Measurements from ENCODE around the gene ST3GAL3.

Gene ST3GAL3

GRCh38 chr1:43932786-43933385 lies 225.6 kb downstream of the ST3GAL3 start:
- no peak for ATAC-seq (ENCODE audit: insufficient read depth, low read depth)
- TF ChIP-seq EZH2 (IDR thresholded peaks at IDR 0.05; ENCODE audit: borderline replicate concordance, low read depth, low read length, severe bottlenecking): no peak
- no peak for TF ChIP-seq CTCF (IDR thresholded peaks at IDR 0.05; ENCODE audit: borderline replicate concordance, extremely low read depth, low read length, poor library complexity, severe bottlenecking)
- Histone ChIP-seq H3K4me2 (ENCODE audit: insufficient read depth, low read length) (no peak overlapping the region), H4K20me1 (ENCODE audit: insufficient read depth, low read length) (no peaks in the 10 kb centered on the region), H3K79me2 (ENCODE audit: insufficient read depth, low read length) (no peaks in the 10 kb centered on the region), H2AFZ (ENCODE audit: low read depth, low read length) (no peak overlapping the region), H3K36me3 (ENCODE audit: insufficient read depth, low read length) (peaks cover 7% of the 10 kb centered on the region), H3K4me1 (ENCODE audit: insufficient read depth, low read length) (no peaks in the 10 kb centered on the region), H3K27me3 (ENCODE audit: insufficient read depth, low read length, poor library complexity) (no peaks in the 10 kb centered on the region), H3K9me3 (ENCODE audit: insufficient read depth, low read length, severe bottlenecking) (no peaks in the 10 kb centered on the region), H3K9ac (ENCODE audit: low read depth, low read length) (no peak overlapping the region), H3K27ac (ENCODE audit: low read length) (no peak overlapping the region), H3K4me3 (ENCODE audit: low read depth in 1 of 2, low read length in 2 of 2) (no peak overlapping the region)
- DNase-seq: no peak

GRCh38 chr1:43933386-43934100 lies 226.2 kb downstream of the ST3GAL3 start, which contains the start of gene ARTN:
ARTN (plus strand) TSS chr1:43933801; CDS start chr1:43935657, 1,856 bp downstream.
- ATAC-seq (ENCODE audit: insufficient read depth, low read depth): no peak
- Histone ChIP-seq H2AFZ (ENCODE audit: low read depth, low read length) (no peak within 1 kb of the TSS), H3K4me1 (ENCODE audit: insufficient read depth, low read length) (no peaks in the 10 kb centered on the region)

GRCh38 chr1:43934101-43934985 lies 227.0 kb downstream of the ST3GAL3 start:
- DNase-seq (peak; percentile 68), ATAC-seq (ENCODE audit: insufficient read depth, low read depth) (peak; percentile 82)
- Histone ChIP-seq H3K9ac (ENCODE audit: low read depth, low read length) (no peak overlapping the region), H3K27me3 (ENCODE audit: insufficient read depth, low read length, poor library complexity) (no peaks in the 10 kb centered on the region), H3K27ac (ENCODE audit: low read length) (no peak overlapping the region), H4K20me1 (ENCODE audit: insufficient read depth, low read length) (no peaks in the 10 kb centered on the region), H3K4me1 (ENCODE audit: insufficient read depth, low read length) (no peaks in the 10 kb centered on the region), H2AFZ (ENCODE audit: low read depth, low read length) (no peak overlapping the region), H3K4me2 (ENCODE audit: insufficient read depth, low read length) (no peak overlapping the region), H3K36me3 (ENCODE audit: insufficient read depth, low read length) (peaks cover 7% of the 10 kb centered on the region), H3K9me3 (ENCODE audit: insufficient read depth, low read length, severe bottlenecking) (no peaks in the 10 kb centered on the region), H3K79me2 (ENCODE audit: insufficient read depth, low read length) (no peaks in the 10 kb centered on the region), H3K4me3 (ENCODE audit: low read depth in 1 of 2, low read length in 2 of 2) (no peak overlapping the region)
- TF ChIP-seq EZH2 (IDR thresholded peaks at IDR 0.05; ENCODE audit: borderline replicate concordance, low read depth, low read length, severe bottlenecking) (no peak), CTCF (IDR thresholded peaks at IDR 0.05; ENCODE audit: borderline replicate concordance, extremely low read depth, low read length, poor library complexity, severe bottlenecking) (peak; percentile 96)

More at GRCh38 chr1:43933386-43934100, 226.2 kb downstream of the ST3GAL3 start, which contains the start of gene ARTN:
- no peaks in the 10 kb centered on the region for H3K9me3 ChIP-seq (ENCODE audit: insufficient read depth, low read length, severe bottlenecking)
- no peaks in the 10 kb centered on the region for H3K27me3 ChIP-seq (ENCODE audit: insufficient read depth, low read length, poor library complexity)
- no peak within 1 kb of the TSS for H3K27ac ChIP-seq (ENCODE audit: low read length)
- TF ChIP-seq EZH2 (IDR thresholded peaks at IDR 0.05; ENCODE audit: borderline replicate concordance, low read depth, low read length, severe bottlenecking) (no peak), CTCF (IDR thresholded peaks at IDR 0.05; ENCODE audit: borderline replicate concordance, extremely low read depth, low read length, poor library complexity, severe bottlenecking) (no peak)
- no peak within 1 kb of the TSS for H3K4me3 ChIP-seq (ENCODE audit: low read depth in 1 of 2, low read length in 2 of 2)
- no peak within 1 kb of the TSS for H3K4me2 ChIP-seq (ENCODE audit: insufficient read depth, low read length)
- H3K79me2 ChIP-seq (ENCODE audit: insufficient read depth, low read length): no peaks in the 10 kb centered on the region
- no peaks in the 10 kb centered on the region for H4K20me1 ChIP-seq (ENCODE audit: insufficient read depth, low read length)
- no peak for DNase-seq
- H3K9ac ChIP-seq (ENCODE audit: low read depth, low read length): no peak within 1 kb of the TSS
- H3K36me3 ChIP-seq (ENCODE audit: insufficient read depth, low read length): peaks cover 7% of the 10 kb centered on the region

Measured in DND-41 (cell line).